ENCODE measurements around the gene CFAP126. TPM values are rescaled to one million over a fixed set of nuclear protein-coding genes. Genes with fewer than 3 reads are reported as not detected.
"Not testable (repeated sequence)": the region's sequence is repeated elsewhere in the genome, so short reads cannot be mapped to it uniquely, and the experiment has no call there.

Gene CFAP126
- total RNA-seq, 1 donor from 2014 or later, result not detected

DNA sequence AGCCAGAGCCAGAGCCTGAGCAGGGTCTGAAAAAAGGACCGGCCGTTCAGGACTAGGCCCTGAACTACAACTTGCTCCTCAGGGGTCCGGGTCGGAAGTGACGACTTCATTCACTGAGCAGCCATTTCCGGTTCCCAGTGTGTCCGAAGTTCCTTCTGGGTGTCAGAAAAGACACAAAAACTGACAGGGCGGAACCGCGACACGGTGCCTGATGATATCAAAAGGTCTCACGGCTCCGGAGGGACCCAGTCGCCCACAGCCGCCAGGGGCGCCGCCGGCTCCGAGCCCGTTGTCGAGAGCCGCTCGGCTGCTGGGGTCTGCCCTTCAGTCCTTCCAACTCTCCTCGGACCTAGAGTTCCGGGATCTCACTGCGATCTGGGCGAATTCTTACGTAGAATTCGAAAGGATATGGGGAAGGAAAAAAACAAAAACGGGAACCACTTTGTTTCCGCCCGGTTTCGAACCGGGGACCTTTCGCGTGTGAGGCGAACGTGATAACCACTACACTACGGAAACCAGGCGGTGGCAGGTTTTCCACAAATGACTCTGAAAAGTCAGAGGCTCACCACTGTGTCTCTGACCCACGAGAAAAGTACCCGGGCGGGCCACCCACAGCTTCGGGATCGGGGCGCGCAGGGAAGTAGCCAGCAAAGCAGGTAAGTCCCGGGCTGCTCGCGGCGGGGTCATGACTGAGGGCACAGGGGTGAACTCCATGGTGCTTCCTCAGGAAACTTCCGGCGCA is 31.8 kb upstream of the CFAP126 start:
- H3K9ac ChIP-seq (ENCODE audit: low read depth in 1 of 3, low read length in 3 of 3), result peak overlapping the region; percentile 96 to 100 (median 100)
- no peaks in the 10 kb centered on the region for H3K9me3 ChIP-seq (ENCODE audit: control insufficient read depth in 3 of 3, low read length in 3 of 3)
- H3K27me3 ChIP-seq (ENCODE audit: control insufficient read depth in 3 of 3, insufficient read depth in 3 of 3, low read length in 3 of 3), result no peaks in the 10 kb centered on the region
- H3K4me3 ChIP-seq (ENCODE audit: low read length in 3 of 3), result peak overlapping the region; percentile 89 to 96 (median 89)
- no peaks in the 10 kb centered on the region for H3K36me3 ChIP-seq (ENCODE audit: control insufficient read depth in 3 of 3, insufficient read depth in 3 of 3, low read length in 3 of 3)
- peak overlapping the region; percentile 100 for H3K27ac ChIP-seq (ENCODE audit: low read depth, low read length)
- H3K4me1 ChIP-seq (ENCODE audit: control insufficient read depth in 3 of 3, insufficient read depth in 3 of 3, low read length in 3 of 3), result peaks cover 0 to 6% (median 0%) of the 10 kb centered on the region in 3 donors

GRCh38 chr1:161398900-161399256 is 31.2 kb upstream of the CFAP126 start:
- H3K36me3 ChIP-seq (ENCODE audit: control insufficient read depth in 3 of 3, insufficient read depth in 3 of 3, low read length in 3 of 3), result no peaks in the 10 kb centered on the region
- H3K4me1 ChIP-seq (ENCODE audit: control insufficient read depth in 3 of 3, insufficient read depth in 3 of 3, low read length in 3 of 3), result peaks cover 0 to 6% (median 0%) of the 10 kb centered on the region in 3 donors
- peak overlapping the region; percentile 100 for H3K27ac ChIP-seq (ENCODE audit: low read depth, low read length)
- H3K9ac ChIP-seq (ENCODE audit: low read depth in 1 of 3, low read length in 3 of 3), result peak overlapping the region; percentile 96 to 100 (median 100)
- H3K27me3 ChIP-seq (ENCODE audit: control insufficient read depth in 3 of 3, insufficient read depth in 3 of 3, low read length in 3 of 3), result no peaks in the 10 kb centered on the region
- H3K4me3 ChIP-seq (ENCODE audit: low read length in 3 of 3), result peak overlapping the region; percentile 89 to 96 (median 89)
- H3K9me3 ChIP-seq (ENCODE audit: control insufficient read depth in 3 of 3, low read length in 3 of 3), result no peaks in the 10 kb centered on the region

DNA sequence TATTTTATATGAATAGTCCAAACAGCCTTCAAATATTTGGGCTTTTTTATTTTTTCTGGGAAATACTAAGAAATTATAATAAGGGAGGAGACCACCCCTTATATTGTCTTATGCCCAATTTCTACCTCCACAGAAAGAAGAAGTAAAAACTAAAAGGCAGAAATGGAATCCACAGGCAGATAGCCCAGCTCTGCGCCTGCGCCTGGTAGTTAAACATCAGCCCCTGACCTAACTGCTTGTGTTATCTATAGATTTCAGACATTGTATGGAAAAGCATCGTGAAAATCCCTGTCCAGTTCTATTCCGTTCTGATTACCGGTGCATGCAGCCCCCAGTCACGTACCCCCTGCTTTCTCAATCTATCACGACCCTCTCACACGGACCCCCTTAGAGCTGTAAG is 29.4 kb upstream of the CFAP126 start:
- H3K4me3 ChIP-seq (ENCODE audit: low read length in 3 of 3); H3K27ac ChIP-seq (ENCODE audit: low read depth, low read length); H3K36me3 ChIP-seq (ENCODE audit: control insufficient read depth in 3 of 3, insufficient read depth in 3 of 3, low read length in 3 of 3); H3K27me3 ChIP-seq (ENCODE audit: control insufficient read depth in 3 of 3, insufficient read depth in 3 of 3, low read length in 3 of 3); H3K9me3 ChIP-seq (ENCODE audit: control insufficient read depth in 3 of 3, low read length in 3 of 3); H3K4me1 ChIP-seq (ENCODE audit: control insufficient read depth in 3 of 3, insufficient read depth in 3 of 3, low read length in 3 of 3); H3K9ac ChIP-seq (ENCODE audit: low read depth in 1 of 3, low read length in 3 of 3): not testable (repeated sequence)

- Histone ChIP-seq H3K4me1 (ENCODE audit: control insufficient read depth in 3 of 3, insufficient read depth in 3 of 3, low read length in 3 of 3) (peaks cover 0 to 12% (median 5%) of the 10 kb centered on the region in 3 donors), H3K9me3 (ENCODE audit: control insufficient read depth in 3 of 3, low read length in 3 of 3) (no peaks in the 10 kb centered on the region), H3K4me3 (ENCODE audit: low read length in 3 of 3) (no peak overlapping the region), H3K27me3 (ENCODE audit: control insufficient read depth in 3 of 3, insufficient read depth in 3 of 3, low read length in 3 of 3) (no peaks in the 10 kb centered on the region), H3K27ac (ENCODE audit: low read depth, low read length) (no peak overlapping the region), H3K9ac (ENCODE audit: low read depth in 1 of 3, low read length in 3 of 3) (no peak overlapping the region), H3K36me3 (ENCODE audit: control insufficient read depth in 3 of 3, insufficient read depth in 3 of 3, low read length in 3 of 3) (no peaks in the 10 kb centered on the region)
Observed at GRCh38 chr1:161393151-161393550, 25.5 kb upstream of the CFAP126 start.

- Histone ChIP-seq H3K4me1 (ENCODE audit: control insufficient read depth in 3 of 3, insufficient read depth in 3 of 3, low read length in 3 of 3) (peaks cover 0 to 12% (median 5%) of the 10 kb centered on the region in 3 donors), H3K4me3 (ENCODE audit: low read length in 3 of 3) (no peak overlapping the region), H3K9me3 (ENCODE audit: control insufficient read depth in 3 of 3, low read length in 3 of 3) (no peaks in the 10 kb centered on the region), H3K9ac (ENCODE audit: low read depth in 1 of 3, low read length in 3 of 3) (no peak overlapping the region), H3K27ac (ENCODE audit: low read depth, low read length) (no peak overlapping the region), H3K27me3 (ENCODE audit: control insufficient read depth in 3 of 3, insufficient read depth in 3 of 3, low read length in 3 of 3) (no peaks in the 10 kb centered on the region), H3K36me3 (ENCODE audit: control insufficient read depth in 3 of 3, insufficient read depth in 3 of 3, low read length in 3 of 3) (no peaks in the 10 kb centered on the region)
Observed at GRCh38 chr1:161391611-161392010, 23.9 kb upstream of the CFAP126 start.

DNA sequence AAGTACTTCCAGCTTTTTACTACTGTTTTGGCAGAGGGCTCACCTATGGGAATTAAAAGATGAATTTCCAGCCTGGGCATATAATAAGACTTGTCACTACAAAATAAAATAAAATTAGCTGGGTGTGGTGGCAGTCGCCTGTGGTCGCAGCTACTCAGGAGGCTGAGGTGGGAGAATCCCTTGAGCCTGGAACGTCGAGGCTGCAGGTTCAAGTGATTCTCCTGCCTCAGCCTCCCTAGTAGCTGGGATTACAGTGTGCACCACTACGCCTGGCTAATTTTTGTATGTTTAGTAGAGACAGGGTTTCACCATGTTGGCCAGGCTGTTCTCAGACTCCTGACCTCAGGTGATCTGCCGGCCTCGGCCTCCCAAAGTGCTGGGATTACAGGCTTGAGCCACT is 23.5 kb upstream of the CFAP126 start:
- not testable (repeated sequence) for H3K36me3 ChIP-seq (ENCODE audit: control insufficient read depth in 3 of 3, insufficient read depth in 3 of 3, low read length in 3 of 3); H3K4me3 ChIP-seq (ENCODE audit: low read length in 3 of 3); H3K27me3 ChIP-seq (ENCODE audit: control insufficient read depth in 3 of 3, insufficient read depth in 3 of 3, low read length in 3 of 3); H3K9me3 ChIP-seq (ENCODE audit: control insufficient read depth in 3 of 3, low read length in 3 of 3); H3K27ac ChIP-seq (ENCODE audit: low read depth, low read length)
- Histone ChIP-seq H3K4me1 (ENCODE audit: control insufficient read depth in 3 of 3, insufficient read depth in 3 of 3, low read length in 3 of 3) (peaks cover 0 to 12% (median 5%) of the 10 kb centered on the region in 3 donors), H3K9ac (ENCODE audit: low read depth in 1 of 3, low read length in 3 of 3) (peak overlapping the region in 2 of 3 donors; percentile 91 to 96)

DNA sequence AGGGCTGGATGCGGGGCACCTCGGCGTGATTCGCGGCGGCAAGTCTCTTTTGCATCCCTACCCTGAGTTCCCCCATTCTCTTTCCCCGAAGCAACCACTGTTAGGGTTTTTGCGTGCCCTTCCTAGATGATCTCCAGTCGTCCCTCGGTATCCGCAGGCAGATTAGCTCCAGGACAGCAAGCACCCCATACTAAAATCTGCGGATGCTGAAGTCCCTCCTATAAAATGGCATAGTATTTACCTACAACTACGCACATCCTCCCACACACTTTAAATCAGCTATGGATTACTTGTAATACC is 22.8 kb upstream of the CFAP126 start:
- no peaks in the 10 kb centered on the region for H3K36me3 ChIP-seq (ENCODE audit: control insufficient read depth in 3 of 3, insufficient read depth in 3 of 3, low read length in 3 of 3)
- no peaks in the 10 kb centered on the region for H3K9me3 ChIP-seq (ENCODE audit: control insufficient read depth in 3 of 3, low read length in 3 of 3)
- H3K4me3 ChIP-seq (ENCODE audit: low read length in 3 of 3), result peak overlapping the region; percentile 89 to 96 (median 94)
- H3K27ac ChIP-seq (ENCODE audit: low read depth, low read length), result peak overlapping the region; percentile 88
- peak overlapping the region; percentile 91 to 96 (median 91) for H3K9ac ChIP-seq (ENCODE audit: low read depth in 1 of 3, low read length in 3 of 3)
- H3K27me3 ChIP-seq (ENCODE audit: control insufficient read depth in 3 of 3, insufficient read depth in 3 of 3, low read length in 3 of 3), result no peaks in the 10 kb centered on the region
- peaks cover 0 to 12% (median 5%) of the 10 kb centered on the region in 3 donors for H3K4me1 ChIP-seq (ENCODE audit: control insufficient read depth in 3 of 3, insufficient read depth in 3 of 3, low read length in 3 of 3)

- Histone ChIP-seq H3K9ac (ENCODE audit: low read depth in 1 of 3, low read length in 3 of 3) (peak overlapping the region; percentile 91 to 96 (median 91)), H3K27ac (ENCODE audit: low read depth, low read length) (peak overlapping the region; percentile 98), H3K9me3 (ENCODE audit: control insufficient read depth in 3 of 3, low read length in 3 of 3) (no peaks in the 10 kb centered on the region), H3K27me3 (ENCODE audit: control insufficient read depth in 3 of 3, insufficient read depth in 3 of 3, low read length in 3 of 3) (no peaks in the 10 kb centered on the region), H3K4me1 (ENCODE audit: control insufficient read depth in 3 of 3, insufficient read depth in 3 of 3, low read length in 3 of 3) (peaks cover 0 to 12% (median 5%) of the 10 kb centered on the region in 3 donors), H3K4me3 (ENCODE audit: low read length in 3 of 3) (peak overlapping the region; percentile 89 to 96 (median 96)), H3K36me3 (ENCODE audit: control insufficient read depth in 3 of 3, insufficient read depth in 3 of 3, low read length in 3 of 3) (no peaks in the 10 kb centered on the region)
Observed at GRCh38 chr1:161389691-161390558, 22.2 kb upstream of the CFAP126 start.

DNA sequence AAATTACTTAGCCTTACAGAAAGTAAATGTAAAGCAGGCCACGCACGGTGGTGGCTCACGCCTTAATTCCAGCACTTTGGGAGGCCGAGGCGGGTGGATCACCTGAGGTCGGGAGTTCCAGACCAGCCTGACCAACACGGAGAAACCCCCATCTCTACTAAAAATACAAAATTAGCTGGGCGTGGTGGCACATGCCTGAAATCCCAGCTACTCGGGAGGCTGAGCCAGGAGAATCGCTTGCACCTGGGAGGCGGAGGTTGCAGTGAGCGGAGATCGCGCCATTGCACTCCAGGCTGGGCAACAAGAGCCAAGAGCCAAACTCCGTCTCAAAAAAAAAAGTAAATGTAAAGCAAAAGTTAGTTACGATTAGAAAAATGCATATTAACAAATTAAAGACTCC is 21.5 kb upstream of the CFAP126 start:
- H3K36me3 ChIP-seq (ENCODE audit: control insufficient read depth in 3 of 3, insufficient read depth in 3 of 3, low read length in 3 of 3); H3K9me3 ChIP-seq (ENCODE audit: control insufficient read depth in 3 of 3, low read length in 3 of 3); H3K27me3 ChIP-seq (ENCODE audit: control insufficient read depth in 3 of 3, insufficient read depth in 3 of 3, low read length in 3 of 3): not testable (repeated sequence)
- H3K4me3 ChIP-seq (ENCODE audit: low read length in 3 of 3), result peak overlapping the region; percentile 82 to 96 (median 82)
- H3K9ac ChIP-seq (ENCODE audit: low read depth in 1 of 3, low read length in 3 of 3), result peak overlapping the region; percentile 88 to 91 (median 89)
- H3K27ac ChIP-seq (ENCODE audit: low read depth, low read length), result peak overlapping the region; percentile 98
- peaks cover 0 to 12% (median 5%) of the 10 kb centered on the region in 3 donors for H3K4me1 ChIP-seq (ENCODE audit: control insufficient read depth in 3 of 3, insufficient read depth in 3 of 3, low read length in 3 of 3)

DNA sequence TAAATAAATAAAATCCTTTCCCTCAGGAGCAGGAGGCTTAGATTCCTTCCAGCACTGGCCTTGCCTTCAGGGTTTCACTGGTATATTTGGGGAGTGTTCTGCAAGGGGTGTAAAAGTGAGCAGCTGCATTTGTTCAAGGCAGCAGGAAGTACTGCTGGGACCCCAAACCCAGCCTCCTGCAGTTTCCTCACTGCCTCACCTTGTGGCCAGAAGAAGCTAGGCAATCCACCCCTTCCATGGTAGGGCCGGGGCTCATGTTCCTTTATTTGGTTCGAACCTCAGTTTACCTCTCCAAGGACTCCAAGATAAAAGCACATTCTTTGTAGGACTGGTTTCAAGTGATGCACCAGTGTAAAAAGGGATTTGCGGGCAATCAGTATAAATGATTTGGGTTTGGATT is 21.0 kb upstream of the CFAP126 start:
- no peak overlapping the region for H3K4me3 ChIP-seq (ENCODE audit: low read length in 3 of 3)
- peaks cover 0 to 12% (median 5%) of the 10 kb centered on the region in 3 donors for H3K4me1 ChIP-seq (ENCODE audit: control insufficient read depth in 3 of 3, insufficient read depth in 3 of 3, low read length in 3 of 3)
- H3K27me3 ChIP-seq (ENCODE audit: control insufficient read depth in 3 of 3, insufficient read depth in 3 of 3, low read length in 3 of 3), result no peaks in the 10 kb centered on the region
- no peaks in the 10 kb centered on the region for H3K9me3 ChIP-seq (ENCODE audit: control insufficient read depth in 3 of 3, low read length in 3 of 3)
- peak overlapping the region; percentile 98 for H3K27ac ChIP-seq (ENCODE audit: low read depth, low read length)
- no peak overlapping the region for H3K9ac ChIP-seq (ENCODE audit: low read depth in 1 of 3, low read length in 3 of 3)
- no peaks in the 10 kb centered on the region for H3K36me3 ChIP-seq (ENCODE audit: control insufficient read depth in 3 of 3, insufficient read depth in 3 of 3, low read length in 3 of 3)
